Gastrocnemius medialis (tissue), 4 donors: ENCODE results near the gene SAP30L.

Experiments used
- POLR2A ChIP-seq, 2 donors: fragments of 450-650 bp; IDR thresholded peaks; one replicate each; pipeline ENCODE4 v1.6.1; 2017; ENCODE audit warnings: antibody characterized with exemption in 2 of 2, mild to moderate bottlenecking in 2 of 2, moderate library complexity in 2 of 2
- TF ChIP-seq, protein P1 (sequence below), 5 experiments: fragments of 450-650 bp in 3 of 5; fragments of 200-600 bp in 2 of 5; sonication (generic) in 2 of 5; IDR thresholded peaks in 4 of 5; conservative IDR thresholded peaks in 1 of 5; 1 replicate in 4 of 5; 2 replicates in 1 of 5; pipeline ENCODE4 v1.5.1; 2016 to 2019; ENCODE audit warnings: antibody characterized with exemption in 5 of 5, mild to moderate bottlenecking in 3 of 5, moderate library complexity in 3 of 5

DNA sequence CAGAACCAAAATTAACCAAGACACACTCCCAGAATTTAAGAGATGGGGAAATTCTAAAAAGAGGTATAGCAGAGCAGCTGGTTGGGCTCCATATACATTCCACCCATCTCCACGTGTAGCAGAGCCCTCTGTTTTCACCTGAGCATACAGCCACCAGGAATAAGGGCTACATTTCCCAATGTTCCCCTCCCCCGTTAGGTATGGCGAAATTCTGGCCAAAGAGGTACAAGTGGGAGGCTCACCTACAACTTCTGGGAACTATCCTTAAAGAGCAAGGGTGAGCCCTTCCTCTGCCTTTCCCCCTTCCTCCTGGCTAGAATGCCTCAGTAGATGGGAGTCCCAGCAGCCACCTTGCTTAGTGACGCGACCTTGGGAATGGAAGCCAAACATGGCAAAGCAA is 5.3 kb upstream of the SAP30L start:
- TF ChIP-seq, protein P1, sequence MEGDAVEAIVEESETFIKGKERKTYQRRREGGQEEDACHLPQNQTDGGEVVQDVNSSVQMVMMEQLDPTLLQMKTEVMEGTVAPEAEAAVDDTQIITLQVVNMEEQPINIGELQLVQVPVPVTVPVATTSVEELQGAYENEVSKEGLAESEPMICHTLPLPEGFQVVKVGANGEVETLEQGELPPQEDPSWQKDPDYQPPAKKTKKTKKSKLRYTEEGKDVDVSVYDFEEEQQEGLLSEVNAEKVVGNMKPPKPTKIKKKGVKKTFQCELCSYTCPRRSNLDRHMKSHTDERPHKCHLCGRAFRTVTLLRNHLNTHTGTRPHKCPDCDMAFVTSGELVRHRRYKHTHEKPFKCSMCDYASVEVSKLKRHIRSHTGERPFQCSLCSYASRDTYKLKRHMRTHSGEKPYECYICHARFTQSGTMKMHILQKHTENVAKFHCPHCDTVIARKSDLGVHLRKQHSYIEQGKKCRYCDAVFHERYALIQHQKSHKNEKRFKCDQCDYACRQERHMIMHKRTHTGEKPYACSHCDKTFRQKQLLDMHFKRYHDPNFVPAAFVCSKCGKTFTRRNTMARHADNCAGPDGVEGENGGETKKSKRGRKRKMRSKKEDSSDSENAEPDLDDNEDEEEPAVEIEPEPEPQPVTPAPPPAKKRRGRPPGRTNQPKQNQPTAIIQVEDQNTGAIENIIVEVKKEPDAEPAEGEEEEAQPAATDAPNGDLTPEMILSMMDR (IDR thresholded peaks at IDR 0.05 in 4 of 5, conservative IDR thresholded peaks at IDR 0.05 in 1 of 5), result no peak
- no peak for TF ChIP-seq POLR2A (IDR thresholded peaks at IDR 0.05)
